Measurements from ENCODE around the gene GPR139. TPM values are rescaled to one million over a fixed set of nuclear protein-coding genes. Genes with fewer than 3 reads are reported as not detected.

Gene GPR139
- total RNA-seq, 4 donors from 2014 or later = not detected

- TF ChIP-seq CTCF (IDR thresholded peaks at IDR 0.05) = no peak
- no peak for DNase-seq (ENCODE audit: low spot score)
- no peak for ATAC-seq (ENCODE audit: low FRiP score)
Measured at GRCh38 chr16:20042848-20043247, 30.8 kb downstream of the GPR139 start.

GRCh38 chr16:20041924-20042596 is 31.6 kb downstream of the GPR139 start:
- ATAC-seq (ENCODE audit: low FRiP score) = no peak
- DNase-seq (ENCODE audit: low spot score) = no peak
- TF ChIP-seq CTCF (IDR thresholded peaks at IDR 0.05) = no peak

GRCh38 chr16:20040011-20040410 is 33.7 kb downstream of the GPR139 start:
- DNase-seq (ENCODE audit: low spot score) (no peak), ATAC-seq (ENCODE audit: low FRiP score) (no peak)
- TF ChIP-seq CTCF (IDR thresholded peaks at IDR 0.05) = no peak

GRCh38 chr16:20029611-20030010 is 44.1 kb downstream of the GPR139 start:
- no peak for ATAC-seq (ENCODE audit: low FRiP score)
- no peak for DNase-seq (ENCODE audit: low spot score)
- TF ChIP-seq CTCF (IDR thresholded peaks at IDR 0.05) = no peak

GRCh38 chr16:20026361-20027072 is 47.2 kb downstream of the GPR139 start:
- ATAC-seq (ENCODE audit: low FRiP score) (no peak), DNase-seq (ENCODE audit: low spot score) (no peak)
- TF ChIP-seq CTCF (IDR thresholded peaks at IDR 0.05) = no peak

GRCh38 chr16:20023190-20023589 is 50.5 kb downstream of the GPR139 start:
- TF ChIP-seq CTCF (IDR thresholded peaks at IDR 0.05) = no peak
- ATAC-seq (ENCODE audit: low FRiP score) (no peak), DNase-seq (ENCODE audit: low spot score) (no peak)

GRCh38 chr16:20020976-20021375 is 52.7 kb downstream of the GPR139 start:
- ATAC-seq (ENCODE audit: low FRiP score) = no peak
- TF ChIP-seq CTCF (IDR thresholded peaks at IDR 0.05) = no peak
- DNase-seq (ENCODE audit: low spot score) = no peak

Measured in omental fat pad (tissue), 4 donors.